K562 (cell line): ENCODE data around the gene MYOZ1. TPM values are rescaled to one million over a fixed set of nuclear protein-coding genes. Genes with fewer than 3 reads are reported as not detected.

Source experiments
- CHD1 ChIP-seq: fragments of 200-600 bp; sonication (generic); IDR thresholded peaks from one replicate; pipeline ENCODE4 v1.6.1; 2012; ENCODE audit warnings: mild to moderate bottlenecking, moderate library complexity, low read length, inconsistent platforms
- ERF ChIP-seq: fragments of 450-650 bp; formaldehyde crosslinking; IDR thresholded peaks from 2 replicates; pipeline ENCODE4 v1.4.0; 2020; ENCODE audit warnings: mild to moderate bottlenecking, mixed read lengths
- MED1 ChIP-seq: sonication (generic); formaldehyde crosslinking; IDR thresholded peaks from 2 replicates; pipeline ENCODE4 v1.8.1; 2023; ENCODE audit warnings: missing genetic modification reagents, borderline replicate concordance
- MTF1 ChIP-seq: fragments of 250-450 bp; sonication (Bioruptor Pico); IDR thresholded peaks from 2 replicates; pipeline ENCODE4 v1.9.0; 2021; ENCODE audit warnings: moderate library complexity, mild to moderate bottlenecking, inconsistent platforms, borderline replicate concordance
- NR2C2 ChIP-seq, 2 experiments: fragments of 200-800 bp in 1 of 2; sonication (Bioruptor generic) in 1 of 2; sonication (generic) in 1 of 2; formaldehyde crosslinking in 1 of 2; IDR thresholded peaks; 2 replicates each; pipeline versions ENCODE4 v1.6.1 to v1.8.0; 2016 to 2022; ENCODE audit warnings: mild to moderate bottlenecking in 1 of 2, missing compliant biosample characterization in 1 of 2, missing genetic modification characterization in 1 of 2, missing genetic modification reagents in 1 of 2
- NUFIP1 ChIP-seq: fragments of 450-650 bp; IDR thresholded peaks from 2 replicates; pipeline ENCODE4 v1.6.1; 2018; ENCODE audit not compliant: partially characterized antibody
- SP1 ChIP-seq: sonication (generic); formaldehyde crosslinking; IDR thresholded peaks from 2 replicates; pipeline ENCODE4 v1.8.1; 2022; ENCODE audit warnings: mild to moderate bottlenecking, missing genetic modification reagents
- ZNF316 ChIP-seq: fragments of 450-650 bp; IDR thresholded peaks from 2 replicates; pipeline ENCODE4 v1.6.1; 2016
- ZNF583 ChIP-seq: fragments of 250-450 bp; sonication (Bioruptor Pico); IDR thresholded peaks from 2 replicates; pipeline ENCODE4 v1.4.0; 2020
- polyA plus RNA-seq, 8 experiments: library from polyadenylated mRNA; depleted of rRNA in 4 of 8; stranded (reverse) in 5 of 8; unstranded in 3 of 8; fragments of >200 nt; fragmentation: Nextera tagmentation in 2 of 8; fragmentation: Illumina TruSeq in 1 of 8; extraction: Ambion mirVana in 2 of 8; extraction: Trizol in 1 of 8; gene quantifications; 2 replicates each; pipeline versions ENCODE4 v1.2.1 to v1.2.3, GENCODE V29; 2011 to 2014; ENCODE audit warnings: inconsistent platforms in 1 of 8, missing spikeins in 1 of 8
- total RNA-seq, 7 experiments: library from RNA; depleted of rRNA in 6 of 7; stranded (reverse); fragments of >200 nt in 6 of 7; fragmentation: Illumina TruSeq in 2 of 7; extraction: Trizol in 2 of 7; gene quantifications; 2 replicates each; pipeline versions ENCODE4 v1.2.1 to v1.2.3, GENCODE V29; 2011 to 2021; ENCODE audit warnings: low replicate concordance in 1 of 7
- TF ChIP-seq, protein P1 (sequence below): sonication (generic); formaldehyde crosslinking; IDR thresholded peaks from 2 replicates; pipeline ENCODE4 v1.9.0; 2022; ENCODE audit warnings: mild to moderate bottlenecking, missing genetic modification reagents
- TF ChIP-seq, protein P2 (sequence below): sonication (generic); IDR thresholded peaks from 2 replicates; pipeline ENCODE4 v1.6.1; 2016
- TF ChIP-seq, protein P3 (sequence below): fragments of 450-650 bp; IDR thresholded peaks from 2 replicates; pipeline ENCODE4 v1.6.1; 2016; ENCODE audit warnings: mild to moderate bottlenecking
- TF ChIP-seq, protein P4 (sequence below), 2 experiments: fragments of 450-650 bp in 1 of 2; sonication (generic) in 1 of 2; formaldehyde crosslinking in 1 of 2; IDR thresholded peaks in 1 of 2; conservative IDR thresholded peaks in 1 of 2; 2 replicates each; pipeline versions ENCODE4 v1.6.1 to v1.8.1; 2016 to 2023; ENCODE audit warnings: mild to moderate bottlenecking in 2 of 2, moderate library complexity in 2 of 2, inconsistent platforms in 1 of 2, missing genetic modification reagents in 1 of 2
- TF ChIP-seq, protein P5 (sequence below), 2 experiments: fragments of 450-650 bp in 1 of 2; sonication (generic) in 1 of 2; formaldehyde crosslinking; conservative IDR thresholded peaks; 2 replicates each; pipeline versions ENCODE4 v1.4.0 to v1.8.1; 2020 to 2022; ENCODE audit warnings: mild to moderate bottlenecking in 1 of 2, missing genetic modification reagents in 1 of 2

MYOZ1 gene
- total and polyA plus RNA-seq, 9 of the 15 experiments (the other 6 are each of a cell fraction or from before 2014, with no cell fraction given), result 0.03 to 0.18 (median 0.07) TPM; not detected in 5

DNA sequence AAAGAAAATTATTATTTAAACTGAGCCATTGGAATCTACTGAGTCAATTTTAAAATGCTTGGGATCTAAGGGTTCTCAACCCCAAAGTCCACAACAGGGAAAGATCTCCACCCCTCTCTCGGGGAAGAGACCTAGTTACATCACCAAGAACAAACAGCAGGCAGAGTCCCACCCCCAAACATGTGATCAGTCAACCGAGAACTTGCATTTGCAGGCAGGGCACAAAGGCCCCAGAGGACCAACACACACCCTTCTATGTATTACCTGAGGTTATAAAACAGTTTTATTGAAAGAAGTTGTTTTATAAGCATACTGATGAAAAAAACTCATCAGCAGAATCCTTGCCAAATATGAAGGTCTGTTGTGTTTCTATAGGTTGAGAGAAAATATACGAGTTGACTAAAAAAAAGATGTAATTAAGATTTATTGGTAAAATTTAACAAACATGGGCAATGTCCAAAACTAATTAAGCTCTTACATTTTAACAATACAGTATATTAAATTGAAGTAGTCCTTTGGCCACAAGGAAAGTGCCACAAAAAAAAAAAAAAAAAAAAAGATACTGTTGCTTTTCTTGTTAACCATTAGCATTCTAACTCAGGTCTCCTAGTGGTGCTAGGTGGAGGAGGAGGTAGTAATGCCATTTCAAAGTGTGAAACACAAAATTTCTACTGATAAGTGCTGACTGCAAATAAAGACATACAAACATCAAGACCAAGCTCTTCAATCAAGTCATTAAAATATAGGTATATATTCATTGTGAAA is 49.2 kb downstream of the MYOZ1 start (continued):
- TF ChIP-seq, protein P1, sequence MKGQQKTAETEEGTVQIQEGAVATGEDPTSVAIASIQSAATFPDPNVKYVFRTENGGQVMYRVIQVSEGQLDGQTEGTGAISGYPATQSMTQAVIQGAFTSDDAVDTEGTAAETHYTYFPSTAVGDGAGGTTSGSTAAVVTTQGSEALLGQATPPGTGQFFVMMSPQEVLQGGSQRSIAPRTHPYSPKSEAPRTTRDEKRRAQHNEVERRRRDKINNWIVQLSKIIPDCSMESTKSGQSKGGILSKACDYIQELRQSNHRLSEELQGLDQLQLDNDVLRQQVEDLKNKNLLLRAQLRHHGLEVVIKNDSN (CRISPR knock-in tag), result peak; percentile 41; the same call in 1 of the 2 replicates
- TF ChIP-seq ERF (CRISPR knock-in tag) (no peak), ZNF583 (no peak), MTF1 (CRISPR knock-in tag) (no peak), NUFIP1 (no peak), MED1 (no peak), SP1 (CRISPR knock-in tag) (peak; percentile 22; the same call in 1 of the 2 replicates), CHD1 (no peak), NR2C2 (CRISPR knock-in tag; IDR thresholded peaks at IDR 0.05) (no peak), NR2C2 (tag; IDR thresholded peaks at IDR 0.05) (no peak), ZNF316 (peak; percentile 61)
- TF ChIP-seq, protein P2, sequence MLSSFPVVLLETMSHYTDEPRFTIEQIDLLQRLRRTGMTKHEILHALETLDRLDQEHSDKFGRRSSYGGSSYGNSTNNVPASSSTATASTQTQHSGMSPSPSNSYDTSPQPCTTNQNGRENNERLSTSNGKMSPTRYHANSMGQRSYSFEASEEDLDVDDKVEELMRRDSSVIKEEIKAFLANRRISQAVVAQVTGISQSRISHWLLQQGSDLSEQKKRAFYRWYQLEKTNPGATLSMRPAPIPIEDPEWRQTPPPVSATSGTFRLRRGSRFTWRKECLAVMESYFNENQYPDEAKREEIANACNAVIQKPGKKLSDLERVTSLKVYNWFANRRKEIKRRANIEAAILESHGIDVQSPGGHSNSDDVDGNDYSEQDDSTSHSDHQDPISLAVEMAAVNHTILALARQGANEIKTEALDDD, result peak; percentile 44
- TF ChIP-seq, protein P3, sequence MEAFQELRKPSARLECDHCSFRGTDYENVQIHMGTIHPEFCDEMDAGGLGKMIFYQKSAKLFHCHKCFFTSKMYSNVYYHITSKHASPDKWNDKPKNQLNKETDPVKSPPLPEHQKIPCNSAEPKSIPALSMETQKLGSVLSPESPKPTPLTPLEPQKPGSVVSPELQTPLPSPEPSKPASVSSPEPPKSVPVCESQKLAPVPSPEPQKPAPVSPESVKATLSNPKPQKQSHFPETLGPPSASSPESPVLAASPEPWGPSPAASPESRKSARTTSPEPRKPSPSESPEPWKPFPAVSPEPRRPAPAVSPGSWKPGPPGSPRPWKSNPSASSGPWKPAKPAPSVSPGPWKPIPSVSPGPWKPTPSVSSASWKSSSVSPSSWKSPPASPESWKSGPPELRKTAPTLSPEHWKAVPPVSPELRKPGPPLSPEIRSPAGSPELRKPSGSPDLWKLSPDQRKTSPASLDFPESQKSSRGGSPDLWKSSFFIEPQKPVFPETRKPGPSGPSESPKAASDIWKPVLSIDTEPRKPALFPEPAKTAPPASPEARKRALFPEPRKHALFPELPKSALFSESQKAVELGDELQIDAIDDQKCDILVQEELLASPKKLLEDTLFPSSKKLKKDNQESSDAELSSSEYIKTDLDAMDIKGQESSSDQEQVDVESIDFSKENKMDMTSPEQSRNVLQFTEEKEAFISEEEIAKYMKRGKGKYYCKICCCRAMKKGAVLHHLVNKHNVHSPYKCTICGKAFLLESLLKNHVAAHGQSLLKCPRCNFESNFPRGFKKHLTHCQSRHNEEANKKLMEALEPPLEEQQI, result no peak
- TF ChIP-seq, protein P4, sequence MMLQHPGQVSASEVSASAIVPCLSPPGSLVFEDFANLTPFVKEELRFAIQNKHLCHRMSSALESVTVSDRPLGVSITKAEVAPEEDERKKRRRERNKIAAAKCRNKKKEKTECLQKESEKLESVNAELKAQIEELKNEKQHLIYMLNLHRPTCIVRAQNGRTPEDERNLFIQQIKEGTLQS (IDR thresholded peaks at IDR 0.05), result peak; percentile 86
- TF ChIP-seq, protein P4 (CRISPR knock-in tag; conservative IDR thresholded peaks at IDR 0.05), result no peak
- TF ChIP-seq, protein P5, sequence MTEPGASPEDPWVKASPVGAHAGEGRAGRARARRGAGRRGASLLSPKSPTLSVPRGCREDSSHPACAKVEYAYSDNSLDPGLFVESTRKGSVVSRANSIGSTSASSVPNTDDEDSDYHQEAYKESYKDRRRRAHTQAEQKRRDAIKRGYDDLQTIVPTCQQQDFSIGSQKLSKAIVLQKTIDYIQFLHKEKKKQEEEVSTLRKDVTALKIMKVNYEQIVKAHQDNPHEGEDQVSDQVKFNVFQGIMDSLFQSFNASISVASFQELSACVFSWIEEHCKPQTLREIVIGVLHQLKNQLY (CRISPR knock-in tag; conservative IDR thresholded peaks at IDR 0.05), result no peak
